ENCODE data around the gene CALD1.

DNA sequence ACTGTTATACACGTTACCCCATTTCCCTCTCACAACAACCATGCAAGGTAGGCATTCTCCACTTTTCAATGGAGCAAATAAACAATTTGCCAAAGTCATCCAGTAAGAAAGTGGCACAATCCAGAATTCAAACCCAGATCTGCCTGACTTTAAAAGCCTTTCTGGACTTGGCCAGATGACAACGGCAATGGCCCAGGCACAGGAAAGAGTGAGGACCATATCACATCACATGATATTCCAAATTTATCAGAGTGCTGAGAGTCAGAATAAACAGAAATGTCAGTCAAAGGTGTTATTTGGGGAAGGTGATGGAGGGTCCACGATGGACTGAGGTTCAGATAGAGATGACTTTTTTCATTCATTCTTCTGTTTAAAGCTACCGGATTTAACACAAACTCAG is 48.0 kb downstream of the CALD1 start:
- TF ChIP-seq CTCF (IDR thresholded peaks at IDR 0.05) (no peak), POLR2A (IDR thresholded peaks at IDR 0.05) (no peak)
